A549 (cell line): ENCODE data around the gene IL23A. TPM values are rescaled to one million over a fixed set of nuclear protein-coding genes. Genes with fewer than 3 reads are reported as not detected.
"Not testable (repeated sequence)": the region's sequence is repeated elsewhere in the genome, so short reads cannot be mapped to it uniquely, and the experiment has no call there.

ENCODE experiments used
- ATAC-seq, 2 experiments: fragments of 200-7000 bp in 1 of 2; fragments of >200 bp in 1 of 2; cut with Nextera tagmentation in 1 of 2; cut with Tn5 transposase in 1 of 2; 3 replicates each; pipeline versions ENCODE4 v1.8.0 to v1.9.1; 2018 to 2020; ENCODE audit warnings: mild to moderate bottlenecking in 1 of 2, moderate library complexity in 1 of 2
- CTCF ChIA-PET: fragments of 300-600 bp; sonication (Branson Sonifier 250); formaldehyde crosslinking; extraction: SDS; loops from one replicate; lab custom pipeline; 2021; ENCODE audit warnings: antibody characterized with exemption, inconsistent platforms; lab: Yijun Ruan, JAX
- POLR2A ChIA-PET: fragments of 350-600 bp; formaldehyde crosslinking; extraction: SDS; loops from one replicate; lab custom pipeline; 2021; ENCODE audit warnings: antibody characterized with exemption, inconsistent platforms; lab: Yijun Ruan, JAX
- DNase-seq, 2 experiments: peaks; one replicate each; pipeline versions ENCODE4 v3.0.0 to v3.0.0-alpha.2; 2011 to 2016; ENCODE audit warnings: low read depth in 1 of 2, low spot score in 1 of 2
- FAIRE-seq: peaks from 2 replicates; lab custom pipeline; 2011; peaks lifted over from hg19 to GRCh38; lab: Jason Lieb, UNC
- H3K27ac ChIP-seq, 2 experiments: fragments of >200 bp; sonication (Bioruptor Twin); formaldehyde crosslinking; 3 replicates each; pipeline ENCODE4 v1.5.1; 2016 to 2017
- H3K4me1 ChIP-seq: fragments of >200 bp; sonication (Bioruptor Twin); formaldehyde crosslinking; 3 replicates; pipeline ENCODE4 v1.6.1; 2016
- H3K4me2 ChIP-seq: fragments of >200 bp; sonication (Bioruptor Twin); formaldehyde crosslinking; 3 replicates; pipeline ENCODE4 v1.6.1; 2016
- H3K4me3 ChIP-seq: fragments of >200 bp; sonication (Bioruptor Twin); formaldehyde crosslinking; 3 replicates; pipeline ENCODE4 v1.5.1; 2016
- H3K9me3 ChIP-seq: fragments of >200 bp; sonication (Bioruptor Twin); formaldehyde crosslinking; 3 replicates; pipeline ENCODE4 v1.6.1; 2016
- CEBPB ChIP-seq, 2 experiments: fragments of >200 bp in 1 of 2; sonication (Bioruptor Twin) in 1 of 2; formaldehyde crosslinking in 1 of 2; IDR thresholded peaks; 2 replicates each; pipeline ENCODE4 v1.6.1; 2012 to 2016
- CHD2 ChIP-seq: fragments of 150-350 bp; IDR thresholded peaks from 2 replicates; pipeline ENCODE4 v1.6.1; 2014; ENCODE audit warnings: low read length; ENCODE audit not compliant: partially characterized antibody
- EHF ChIP-seq: fragments of 250-450 bp; sonication (Bioruptor Pico); IDR thresholded peaks from 2 replicates; pipeline ENCODE4 v1.5.0; 2020; ENCODE audit warnings: mild to moderate bottlenecking
- ESRRA ChIP-seq: fragments of 150-350 bp; IDR thresholded peaks from 2 replicates; pipeline ENCODE4 v1.6.1; 2014; ENCODE audit warnings: mild to moderate bottlenecking, low read length, borderline replicate concordance
- FOSB ChIP-seq: fragments of 250-450 bp; sonication (Bioruptor Pico); IDR thresholded peaks from 2 replicates; pipeline ENCODE4 v1.5.0; 2020; ENCODE audit warnings: mild to moderate bottlenecking, moderate library complexity
- FOSL2 ChIP-seq, 2 experiments: fragments of 450-650 bp in 1 of 2; fragments of >200 bp in 1 of 2; sonication (Bioruptor Twin) in 1 of 2; formaldehyde crosslinking; IDR thresholded peaks; 2 replicates each; pipeline versions ENCODE4 v1.5.0 to v1.6.1; 2016 to 2020; ENCODE audit warnings: mild to moderate bottlenecking in 1 of 2, moderate library complexity in 1 of 2
- HDAC2 ChIP-seq: fragments of 200-600 bp; sonication (generic); IDR thresholded peaks from 2 replicates; pipeline ENCODE4 v1.6.1; 2016
- HMGXB4 ChIP-seq: fragments of 250-450 bp; sonication (Bioruptor Pico); IDR thresholded peaks from 2 replicates; pipeline ENCODE4 v1.5.0; 2021; ENCODE audit warnings: mild to moderate bottlenecking, moderate library complexity, borderline replicate concordance
- JUNB ChIP-seq: fragments of >200 bp; sonication (Bioruptor Twin); formaldehyde crosslinking; IDR thresholded peaks from 2 replicates; pipeline ENCODE4 v1.6.1; 2016
- KDM1A ChIP-seq: fragments of 200-600 bp; sonication (generic); IDR thresholded peaks from 2 replicates; pipeline ENCODE4 v1.6.1; 2016; ENCODE audit warnings: low read depth, mild to moderate bottlenecking
- KDM5A ChIP-seq: fragments of 200-600 bp; sonication (generic); IDR thresholded peaks from 2 replicates; pipeline ENCODE4 v1.6.1; 2016; ENCODE audit warnings: antibody characterized with exemption, mild to moderate bottlenecking
- MAZ ChIP-seq: fragments of 150-350 bp; IDR thresholded peaks from 2 replicates; pipeline ENCODE4 v1.6.1; 2014; ENCODE audit warnings: antibody characterized with exemption, low read depth, low read length, borderline replicate concordance
- NFE2L2 ChIP-seq: fragments of 150-350 bp; conservative IDR thresholded peaks from 2 replicates; pipeline ENCODE4 v1.6.1; 2014; ENCODE audit warnings: low read length
- NPAS2 ChIP-seq: fragments of 250-450 bp; sonication (Bioruptor Pico); IDR thresholded peaks from 2 replicates; pipeline ENCODE4 v1.8.0; 2022; ENCODE audit warnings: mild to moderate bottlenecking, moderate library complexity, borderline replicate concordance
- POLR2A ChIP-seq: IDR thresholded peaks from 2 replicates; pipeline ENCODE4 v1.6.1; 2012; ENCODE audit warnings: mild to moderate bottlenecking, low read length
- RAD21 ChIP-seq, 2 experiments: fragments of >200 bp in 1 of 2; sonication (Bioruptor Twin) in 1 of 2; formaldehyde crosslinking in 1 of 2; IDR thresholded peaks in 1 of 2; conservative IDR thresholded peaks in 1 of 2; 2 replicates in 1 of 2; 3 replicates in 1 of 2; pipeline ENCODE4 v1.6.1; 2012 to 2018; ENCODE audit warnings: inconsistent platforms in 1 of 2
- RNF2 ChIP-seq: fragments of 200-600 bp; sonication (generic); IDR thresholded peaks from 2 replicates; pipeline ENCODE4 v1.6.1; 2016; ENCODE audit warnings: low read depth, mild to moderate bottlenecking, antibody characterized with exemption, moderate library complexity, borderline replicate concordance
- SMC3 ChIP-seq: fragments of >200 bp; sonication (Bioruptor Twin); formaldehyde crosslinking; IDR thresholded peaks from 3 replicates; pipeline ENCODE4 v1.6.1; 2018; ENCODE audit warnings: inconsistent platforms
- TFCP2L1 ChIP-seq: fragments of 250-450 bp; sonication (Bioruptor Pico); IDR thresholded peaks from 2 replicates; pipeline ENCODE4 v1.5.0; 2021; ENCODE audit warnings: mild to moderate bottlenecking
- TP53 ChIP-seq: fragments of 250-450 bp; sonication (Bioruptor Pico); IDR thresholded peaks from 2 replicates; pipeline ENCODE4 v1.5.0; 2021; ENCODE audit warnings: mild to moderate bottlenecking, moderate library complexity
- ZC3H11A ChIP-seq: fragments of 450-650 bp; IDR thresholded peaks from 2 replicates; pipeline ENCODE4 v1.6.1; 2014; ENCODE audit warnings: antibody characterized with exemption, mild to moderate bottlenecking
- ZSCAN20 ChIP-seq: fragments of 250-450 bp; sonication (Bioruptor Pico); IDR thresholded peaks from 2 replicates; pipeline ENCODE4 v1.8.0; 2022; ENCODE audit warnings: mild to moderate bottlenecking, moderate library complexity
- WGBS: methylation state at CpG from one replicate; pipeline ENCODE4 v1.1.6; 2017; ENCODE audit errors: missing lambda C conversion rate; 5-methylcytosine and 5-hydroxymethylcytosine counted together
- polyA plus RNA-seq, 4 experiments: library from polyadenylated mRNA; depleted of rRNA in 3 of 4; stranded (reverse); fragments of >200 nt; fragmentation: RNase III in 1 of 4; extraction: RNeasy Plus Mini Kit Qiagen cat#74134 plus additional on column Dnase treatment in 1 of 4; gene quantifications; 2 replicates in 3 of 4; 3 replicates in 1 of 4; pipeline ENCODE4 v1.2.3, GENCODE V29; 2011 to 2017
- TF ChIP-seq, protein P1 (sequence below): fragments of >200 bp; sonication (Bioruptor Twin); formaldehyde crosslinking; IDR thresholded peaks from 2 replicates; pipeline ENCODE4 v1.6.1; 2016

IL23A gene
- polyA plus RNA-seq, 2 of the 4 experiments (the other 2 are of a cell fraction), result 0.21 to 0.31 TPM

- FAIRE-seq, ATAC-seq: not testable (repeated sequence)
These were observed 17.1 kb upstream of the IL23A start for GRCh38 chr12:56321610-56322009.

DNA sequence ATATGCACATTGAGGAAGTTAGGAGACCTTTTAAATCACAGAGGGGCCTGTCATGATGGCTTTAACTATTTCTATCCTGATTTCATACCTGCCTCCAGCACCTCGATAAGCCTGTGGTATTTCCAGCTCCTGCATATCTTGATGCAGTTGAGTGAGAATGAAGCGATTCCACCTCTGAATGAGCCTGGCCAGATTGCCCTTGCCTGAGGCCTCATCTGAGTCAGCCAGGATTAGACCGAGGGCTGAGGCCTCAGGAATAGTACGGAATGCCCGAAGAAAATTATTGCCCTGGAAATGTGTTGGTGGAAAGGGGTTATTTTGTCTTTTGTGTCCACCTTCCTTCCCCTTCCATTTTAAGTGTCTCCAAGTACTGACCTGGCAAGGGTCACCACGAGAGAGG lies 14.5 kb upstream of the IL23A start:
- POLR2A ChIA-PET, result interaction anchor here (0.8 kb wide), 1 partner anchor 8 kb away, joined by 3 read pairs; no protein-coding TSS in a partner anchor
- DNase-seq (no peak), FAIRE-seq (no peak), ATAC-seq (no peak)
- 81% methylated on average over 6 of the region's 6 CpGs for WGBS
- Histone ChIP-seq H3K4me2 (no peak overlapping the region), H3K27ac (no peak overlapping the region), H3K9me3 (no peaks in the 10 kb centered on the region), H3K4me1 (no peaks in the 10 kb centered on the region), H3K4me3 (no peak overlapping the region)
- CTCF ChIA-PET, result interaction anchor here (0.5 to 1.0 kb wide), 2 partner anchors 21 to 547 kb away, joined by 3 to 5 read pairs; no protein-coding TSS in a partner anchor
- TF ChIP-seq KDM5A (no peak), CHD2 (no peak), POLR2A (no peak), CEBPB (IDR thresholded peaks at IDR 0.05) (no peak), SMC3 (no peak), ZSCAN20 (CRISPR knock-in tag) (no peak), JUNB (no peak), KDM1A (no peak), FOSB (no peak), MAZ (no peak), ESRRA (no peak), HDAC2 (no peak), TP53 (CRISPR knock-in tag) (no peak), TFCP2L1 (CRISPR knock-in tag) (no peak), HMGXB4 (no peak), EHF (CRISPR knock-in tag) (no peak), NPAS2 (CRISPR knock-in tag) (no peak), ZC3H11A (no peak)
- TF ChIP-seq, protein P1, sequence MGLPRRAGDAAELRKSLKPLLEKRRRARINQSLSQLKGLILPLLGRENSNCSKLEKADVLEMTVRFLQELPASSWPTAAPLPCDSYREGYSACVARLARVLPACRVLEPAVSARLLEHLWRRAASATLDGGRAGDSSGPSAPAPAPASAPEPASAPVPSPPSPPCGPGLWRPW, result no peak

More at GRCh38 chr12:56321610-56322009, 17.1 kb upstream of the IL23A start:
- H3K4me1 ChIP-seq, POLR2A ChIA-PET, DNase-seq, H3K4me3 ChIP-seq, H3K27ac ChIP-seq, H3K4me2 ChIP-seq, H3K9me3 ChIP-seq: not testable (repeated sequence)
- TF ChIP-seq CEBPB (IDR thresholded peaks at IDR 0.05), result peak; percentile 72 to 89; a peak in 3 of 4 replicates
- CTCF ChIA-PET, result interaction anchor here (1.3 to 2.4 kb wide), 2 partner anchors 12 to 143 kb away, joined by 3 to 6 read pairs; partner anchors contain the start of gene PAN2
- 86% methylated on average over 8 of the region's 8 CpGs for WGBS

DNA sequence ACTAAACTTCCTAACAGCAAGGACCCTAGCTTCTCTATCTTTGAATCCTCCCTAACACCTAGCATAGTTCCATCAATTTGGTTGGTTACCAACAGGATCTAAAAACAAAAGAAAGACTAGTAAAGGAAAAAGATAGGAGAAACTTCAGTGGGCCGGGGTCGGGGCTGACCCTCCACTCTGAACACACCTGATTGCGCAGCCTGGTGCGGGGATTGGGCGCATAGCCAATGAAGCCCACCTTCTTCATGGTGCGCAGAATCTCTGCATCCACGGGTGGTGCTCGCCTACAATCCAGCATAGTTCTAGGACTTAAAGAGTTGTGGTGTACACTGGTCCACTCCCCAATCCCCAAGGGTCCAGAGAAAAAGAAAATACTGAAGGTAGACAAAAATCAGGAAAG lies 12.6 kb upstream of the IL23A start:
- Histone ChIP-seq H3K9me3 (no peaks in the 10 kb centered on the region), H3K4me2 (no peak overlapping the region), H3K4me3 (no peak overlapping the region), H3K27ac (no peak overlapping the region), H3K4me1 (no peaks in the 10 kb centered on the region)
- CTCF ChIA-PET, result interaction anchor here (1.1 kb wide), 1 partner anchor 10 kb away, joined by 5 read pairs; the partner anchor contains the start of gene CNPY2
- TF ChIP-seq RAD21 (conservative IDR thresholded peaks at IDR 0.05 in 1 of 2, IDR thresholded peaks at IDR 0.05 in 1 of 2), result no peak
- FAIRE-seq (no peak), DNase-seq (no peak), ATAC-seq (no peak)
- 94% methylated on average over 8 of the region's 8 CpGs for WGBS
- POLR2A ChIA-PET, result no interaction called here

GRCh38 chr12:56326533-56326932 lies 12.2 kb upstream of the IL23A start:
- Histone ChIP-seq H3K27ac (no peak overlapping the region), H3K4me3 (no peak overlapping the region), H3K4me2 (no peak overlapping the region), H3K4me1 (no peaks in the 10 kb centered on the region), H3K9me3 (no peaks in the 10 kb centered on the region)
- FAIRE-seq (no peak), DNase-seq (no peak), ATAC-seq (no peak)
- TF ChIP-seq HDAC2 (no peak), RNF2 (no peak), NFE2L2 (no peak), FOSL2 (IDR thresholded peaks at IDR 0.05) (no peak), FOSL2 (CRISPR knock-in tag; IDR thresholded peaks at IDR 0.05) (no peak)
- ChIA-PET POLR2A (no interaction called here), CTCF (interaction anchor here (2.2 kb wide), 1 partner anchor 18 kb away, joined by 5 read pairs; no protein-coding TSS in a partner anchor)
- WGBS, result 86% methylated on average over 6 of the region's 6 CpGs
